IPS-NIHi11 (cell line): ENCODE measurements around the gene KLK4.
A peak's percentile ranks its signal among the peaks of the same experiment; 100 is the strongest.

Experiments used
- DNase-seq: peaks from one replicate; pipeline ENCODE4 v3.0.0; 2012; ENCODE audit warnings: mixed read lengths, low spot score

KLK4 gene

DNA sequence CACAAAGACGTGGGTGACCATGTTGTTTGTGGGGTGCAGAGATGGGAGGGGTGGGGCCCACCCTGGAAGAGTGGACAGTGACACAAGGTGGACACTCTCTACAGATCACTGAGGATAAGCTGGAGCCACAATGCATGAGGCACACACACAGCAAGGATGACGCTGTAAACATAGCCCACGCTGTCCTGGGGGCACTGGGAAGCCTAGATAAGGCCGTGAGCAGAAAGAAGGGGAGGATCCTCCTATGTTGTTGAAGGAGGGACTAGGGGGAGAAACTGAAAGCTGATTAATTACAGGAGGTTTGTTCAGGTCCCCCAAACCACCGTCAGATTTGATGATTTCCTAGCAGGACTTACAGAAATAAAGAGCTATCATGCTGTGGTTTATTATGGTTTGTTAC lies 32.3 kb downstream of the KLK4 start:
- no peak for DNase-seq

GRCh38 chr19:50877338-50877737 lies 33.9 kb downstream of the KLK4 start:
- DNase-seq, result no peak

- no peak for DNase-seq
Measured at GRCh38 chr19:50876456-50876855, 34.7 kb downstream of the KLK4 start.

GRCh38 chr19:50875795-50876422 lies 35.3 kb downstream of the KLK4 start:
- DNase-seq, result no peak

- DNase-seq, result no peak
Measured at GRCh38 chr19:50874211-50874610, 37.0 kb downstream of the KLK4 start.

DNA sequence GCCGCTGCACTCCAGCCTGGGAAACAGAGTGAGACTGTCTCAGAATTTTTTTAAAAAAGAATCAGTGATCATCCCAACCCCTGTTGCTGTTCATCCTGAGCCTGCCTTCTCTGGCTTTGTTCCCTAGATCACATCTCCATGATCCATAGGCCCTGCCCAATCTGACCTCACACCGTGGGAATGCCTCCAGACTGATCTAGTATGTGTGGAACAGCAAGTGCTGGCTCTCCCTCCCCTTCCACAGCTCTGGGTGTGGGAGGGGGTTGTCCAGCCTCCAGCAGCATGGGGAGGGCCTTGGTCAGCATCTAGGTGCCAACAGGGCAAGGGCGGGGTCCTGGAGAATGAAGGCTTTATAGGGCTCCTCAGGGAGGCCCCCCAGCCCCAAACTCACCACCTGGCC lies 38.1 kb downstream of the KLK4 start, which contains the start of gene KLK2:
Gene KLK2 (plus strand): TSS at position 384 of the 400 bp plus-strand sequence. CDS start 35 bp downstream, outside the sequence.
- no peak for DNase-seq

- no peak for DNase-seq
Measured at GRCh38 chr19:50870417-50871089, 40.6 kb downstream of the KLK4 start.

DNA sequence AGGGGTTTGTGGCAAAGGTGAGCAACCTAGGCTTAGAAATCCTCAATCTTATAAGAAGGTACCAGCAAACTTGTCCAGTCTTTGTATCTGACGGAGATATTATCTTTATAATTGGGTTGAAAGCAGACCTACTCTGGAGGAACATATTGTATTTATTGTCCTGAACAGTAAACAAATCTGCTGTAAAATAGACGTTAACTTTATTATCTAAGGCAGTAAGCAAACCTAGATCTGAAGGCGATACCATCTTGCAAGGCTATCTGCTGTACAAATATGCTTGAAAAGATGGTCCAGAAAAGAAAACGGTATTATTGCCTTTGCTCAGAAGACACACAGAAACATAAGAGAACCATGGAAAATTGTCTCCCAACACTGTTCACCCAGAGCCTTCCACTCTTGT lies 41.7 kb downstream of the KLK4 start:
- no peak for DNase-seq

DNA sequence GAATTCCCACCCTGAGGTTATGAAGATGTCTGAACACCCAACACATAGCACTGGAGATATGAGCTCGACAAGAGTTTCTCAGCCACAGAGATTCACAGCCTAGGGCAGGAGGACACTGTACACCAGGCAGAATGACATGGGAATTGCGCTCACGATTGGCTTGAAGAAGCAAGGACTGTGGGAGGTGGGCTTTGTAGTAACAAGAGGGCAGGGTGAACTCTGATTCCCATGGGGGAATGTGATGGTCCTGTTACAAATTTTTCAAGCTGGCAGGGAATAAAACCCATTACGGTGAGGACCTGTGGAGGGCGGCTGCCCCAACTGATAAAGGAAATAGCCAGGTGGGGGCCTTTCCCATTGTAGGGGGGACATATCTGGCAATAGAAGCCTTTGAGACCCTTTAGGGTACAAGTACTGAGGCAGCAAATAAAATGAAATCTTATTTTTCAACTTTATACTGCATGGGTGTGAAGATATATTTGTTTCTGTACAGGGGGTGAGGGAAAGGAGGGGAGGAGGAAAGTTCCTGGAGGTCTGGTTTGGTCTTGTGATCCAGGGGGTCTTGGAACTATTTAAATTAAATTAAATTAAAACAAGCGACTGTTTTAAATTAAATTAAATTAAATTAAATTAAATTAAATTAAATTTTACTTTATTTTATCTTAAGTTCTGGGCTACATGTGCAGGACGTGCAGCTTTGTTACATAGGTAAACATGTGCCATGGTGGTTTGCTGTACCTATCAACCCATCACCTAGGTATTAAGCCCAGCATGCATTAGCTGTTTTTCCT lies 49.5 kb downstream of the KLK4 start:
- DNase-seq, result no peak

- DNase-seq, result no peak
Measured at GRCh38 chr19:50861010-50861409, 50.2 kb downstream of the KLK4 start.

DNA sequence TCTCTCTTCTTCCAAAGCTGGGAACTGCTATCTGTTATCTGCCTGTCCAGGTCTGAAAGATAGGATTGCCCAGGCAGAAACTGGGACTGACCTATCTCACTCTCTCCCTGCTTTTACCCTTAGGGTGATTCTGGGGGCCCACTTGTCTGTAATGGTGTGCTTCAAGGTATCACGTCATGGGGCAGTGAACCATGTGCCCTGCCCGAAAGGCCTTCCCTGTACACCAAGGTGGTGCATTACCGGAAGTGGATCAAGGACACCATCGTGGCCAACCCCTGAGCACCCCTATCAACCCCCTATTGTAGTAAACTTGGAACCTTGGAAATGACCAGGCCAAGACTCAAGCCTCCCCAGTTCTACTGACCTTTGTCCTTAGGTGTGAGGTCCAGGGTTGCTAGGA lies 51.3 kb downstream of the KLK4 start:
- DNase-seq, result no peak

DNA sequence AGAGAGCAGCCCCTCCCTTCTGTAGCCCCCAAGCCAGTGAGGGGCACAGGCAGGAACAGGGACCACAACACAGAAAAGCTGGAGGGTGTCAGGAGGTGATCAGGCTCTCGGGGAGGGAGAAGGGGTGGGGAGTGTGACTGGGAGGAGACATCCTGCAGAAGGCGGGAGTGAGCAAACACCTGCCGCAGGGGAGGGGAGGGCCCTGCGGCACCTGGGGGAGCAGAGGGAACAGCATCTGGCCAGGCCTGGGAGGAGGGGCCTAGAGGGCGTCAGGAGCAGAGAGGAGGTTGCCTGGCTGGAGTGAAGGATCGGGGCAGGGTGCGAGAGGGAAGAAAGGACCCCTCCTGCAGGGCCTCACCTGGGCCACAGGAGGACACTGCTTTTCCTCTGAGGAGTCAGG lies 52.3 kb downstream of the KLK4 start:
- peak; percentile 48 for DNase-seq

GRCh38 chr19:50857366-50857765 lies 53.8 kb downstream of the KLK4 start:
- no peak for DNase-seq
